A549 (cell line): Measurements from ENCODE around the gene NMRAL1. TPM values are rescaled to one million over a fixed set of nuclear protein-coding genes. Genes with fewer than 3 reads are reported as not detected.

Source experiments
- ATAC-seq, 2 experiments: fragments of 200-7000 bp in 1 of 2; fragments of >200 bp in 1 of 2; cut with Nextera tagmentation in 1 of 2; cut with Tn5 transposase in 1 of 2; 3 replicates each; pipeline versions ENCODE4 v1.8.0 to v1.9.1; 2018 to 2020; ENCODE audit warnings: mild to moderate bottlenecking in 1 of 2, moderate library complexity in 1 of 2
- CTCF ChIA-PET: fragments of 300-600 bp; sonication (Branson Sonifier 250); formaldehyde crosslinking; extraction: SDS; loops from one replicate; lab custom pipeline; 2021; ENCODE audit warnings: antibody characterized with exemption, inconsistent platforms; lab: Yijun Ruan, JAX
- POLR2A ChIA-PET: fragments of 350-600 bp; formaldehyde crosslinking; extraction: SDS; loops from one replicate; lab custom pipeline; 2021; ENCODE audit warnings: antibody characterized with exemption, inconsistent platforms; lab: Yijun Ruan, JAX
- DNase-seq, 2 experiments: peaks; one replicate each; pipeline versions ENCODE4 v3.0.0 to v3.0.0-alpha.2; 2011 to 2016; ENCODE audit warnings: low read depth in 1 of 2, low spot score in 1 of 2
- FAIRE-seq: peaks from 2 replicates; lab custom pipeline; 2011; peaks lifted over from hg19 to GRCh38; lab: Jason Lieb, UNC
- H3K27ac ChIP-seq, 2 experiments: fragments of >200 bp; sonication (Bioruptor Twin); formaldehyde crosslinking; 3 replicates each; pipeline ENCODE4 v1.5.1; 2016 to 2017
- H3K4me1 ChIP-seq: fragments of >200 bp; sonication (Bioruptor Twin); formaldehyde crosslinking; 3 replicates; pipeline ENCODE4 v1.6.1; 2016
- H3K4me2 ChIP-seq: fragments of >200 bp; sonication (Bioruptor Twin); formaldehyde crosslinking; 3 replicates; pipeline ENCODE4 v1.6.1; 2016
- H3K4me3 ChIP-seq: fragments of >200 bp; sonication (Bioruptor Twin); formaldehyde crosslinking; 3 replicates; pipeline ENCODE4 v1.5.1; 2016
- H3K9me3 ChIP-seq: fragments of >200 bp; sonication (Bioruptor Twin); formaldehyde crosslinking; 3 replicates; pipeline ENCODE4 v1.6.1; 2016
- CEBPB ChIP-seq, 2 experiments: fragments of >200 bp in 1 of 2; sonication (Bioruptor Twin) in 1 of 2; formaldehyde crosslinking in 1 of 2; IDR thresholded peaks; 2 replicates each; pipeline ENCODE4 v1.6.1; 2012 to 2016
- CHD2 ChIP-seq: fragments of 150-350 bp; IDR thresholded peaks from 2 replicates; pipeline ENCODE4 v1.6.1; 2014; ENCODE audit warnings: low read length; ENCODE audit not compliant: partially characterized antibody
- EP300 ChIP-seq, 2 experiments: fragments of >200 bp; sonication (Bioruptor Twin); formaldehyde crosslinking; IDR thresholded peaks; 2 replicates in 1 of 2; 3 replicates in 1 of 2; pipeline ENCODE4 v1.6.1; 2016 to 2017
- GATA3 ChIP-seq: IDR thresholded peaks from 2 replicates; pipeline ENCODE4 v1.6.1; 2012; ENCODE audit warnings: borderline replicate concordance
- HDAC2 ChIP-seq: fragments of 200-600 bp; sonication (generic); IDR thresholded peaks from 2 replicates; pipeline ENCODE4 v1.6.1; 2016
- HOXA7 ChIP-seq: fragments of 250-450 bp; sonication (Bioruptor Pico); IDR thresholded peaks from 2 replicates; pipeline ENCODE4 v1.5.0; 2020; ENCODE audit warnings: mild to moderate bottlenecking, moderate library complexity
- HOXB5 ChIP-seq: fragments of 250-450 bp; sonication (Bioruptor Pico); IDR thresholded peaks from 2 replicates; pipeline ENCODE4 v1.5.0; 2020; ENCODE audit warnings: mild to moderate bottlenecking, moderate library complexity
- JUNB ChIP-seq: fragments of >200 bp; sonication (Bioruptor Twin); formaldehyde crosslinking; IDR thresholded peaks from 2 replicates; pipeline ENCODE4 v1.6.1; 2016
- MAFK ChIP-seq: fragments of 450-650 bp; IDR thresholded peaks from 2 replicates; pipeline ENCODE4 v1.6.1; 2014; ENCODE audit not compliant: partially characterized antibody
- MYC ChIP-seq: IDR thresholded peaks from 2 replicates; pipeline ENCODE4 v1.6.1; 2012; ENCODE audit warnings: mild to moderate bottlenecking, inconsistent platforms, low read length, improper control_type of control experiment, borderline replicate concordance
- NFE2L2 ChIP-seq: fragments of 150-350 bp; conservative IDR thresholded peaks from 2 replicates; pipeline ENCODE4 v1.6.1; 2014; ENCODE audit warnings: low read length
- PHF8 ChIP-seq: fragments of 200-600 bp; sonication (generic); IDR thresholded peaks from 2 replicates; pipeline ENCODE4 v1.6.1; 2016; ENCODE audit warnings: low read depth, mild to moderate bottlenecking, antibody characterized with exemption, moderate library complexity, borderline replicate concordance
- RAD21 ChIP-seq, 2 experiments: fragments of >200 bp in 1 of 2; sonication (Bioruptor Twin) in 1 of 2; formaldehyde crosslinking in 1 of 2; IDR thresholded peaks in 1 of 2; conservative IDR thresholded peaks in 1 of 2; 2 replicates in 1 of 2; 3 replicates in 1 of 2; pipeline ENCODE4 v1.6.1; 2012 to 2018; ENCODE audit warnings: inconsistent platforms in 1 of 2
- ZNF302 ChIP-seq: fragments of 250-450 bp; sonication (Bioruptor Pico); IDR thresholded peaks from 2 replicates; pipeline ENCODE4 v1.9.0; 2021; ENCODE audit warnings: inconsistent platforms, mild to moderate bottlenecking, moderate library complexity
- ZSCAN20 ChIP-seq: fragments of 250-450 bp; sonication (Bioruptor Pico); IDR thresholded peaks from 2 replicates; pipeline ENCODE4 v1.8.0; 2022; ENCODE audit warnings: mild to moderate bottlenecking, moderate library complexity
- WGBS: methylation state at CpG from one replicate; pipeline ENCODE4 v1.1.6; 2017; ENCODE audit errors: missing lambda C conversion rate; 5-methylcytosine and 5-hydroxymethylcytosine counted together
- polyA plus RNA-seq, 4 experiments: library from polyadenylated mRNA; depleted of rRNA in 3 of 4; stranded (reverse); fragments of >200 nt; fragmentation: RNase III in 1 of 4; extraction: RNeasy Plus Mini Kit Qiagen cat#74134 plus additional on column Dnase treatment in 1 of 4; gene quantifications; 2 replicates in 3 of 4; 3 replicates in 1 of 4; pipeline ENCODE4 v1.2.3, GENCODE V29; 2011 to 2017
- TF ChIP-seq, protein P1 (sequence below): fragments of >200 bp; sonication (Bioruptor Twin); formaldehyde crosslinking; IDR thresholded peaks from 2 replicates; pipeline ENCODE4 v1.6.1; 2016
- TF ChIP-seq, protein P2 (sequence below): fragments of 250-450 bp; sonication (Bioruptor Pico); IDR thresholded peaks from 2 replicates; pipeline ENCODE4 v1.5.0; 2021; ENCODE audit warnings: mild to moderate bottlenecking, moderate library complexity, borderline replicate concordance
- TF ChIP-seq, protein P3 (sequence below): fragments of 250-450 bp; sonication (Bioruptor Pico); IDR thresholded peaks from 2 replicates; pipeline ENCODE4 v1.5.0; 2020; ENCODE audit warnings: low read depth, mild to moderate bottlenecking, moderate library complexity
- TF ChIP-seq, protein P4 (sequence below): fragments of 450-650 bp; IDR thresholded peaks from 2 replicates; pipeline ENCODE4 v1.6.1; 2014; ENCODE audit warnings: antibody characterized with exemption
- TF ChIP-seq, protein P5 (sequence below): IDR thresholded peaks from 2 replicates; pipeline ENCODE4 v1.6.1; 2012
- TF ChIP-seq, protein P6 (sequence below): IDR thresholded peaks from 2 replicates; pipeline ENCODE4 v1.6.1; 2012
- TF ChIP-seq, protein P7 (sequence below): IDR thresholded peaks from 2 replicates; pipeline ENCODE4 v1.6.1; 2012; ENCODE audit warnings: low read depth, borderline replicate concordance
- TF ChIP-seq, protein P8 (sequence below): fragments of >200 bp; sonication (Bioruptor Twin); formaldehyde crosslinking; IDR thresholded peaks from 3 replicates; pipeline ENCODE4 v1.6.1; 2016

NMRAL1 gene
- polyA plus RNA-seq, 2 of the 4 experiments (the other 2 are of a cell fraction) = 36.4 to 48.8 TPM

DNA sequence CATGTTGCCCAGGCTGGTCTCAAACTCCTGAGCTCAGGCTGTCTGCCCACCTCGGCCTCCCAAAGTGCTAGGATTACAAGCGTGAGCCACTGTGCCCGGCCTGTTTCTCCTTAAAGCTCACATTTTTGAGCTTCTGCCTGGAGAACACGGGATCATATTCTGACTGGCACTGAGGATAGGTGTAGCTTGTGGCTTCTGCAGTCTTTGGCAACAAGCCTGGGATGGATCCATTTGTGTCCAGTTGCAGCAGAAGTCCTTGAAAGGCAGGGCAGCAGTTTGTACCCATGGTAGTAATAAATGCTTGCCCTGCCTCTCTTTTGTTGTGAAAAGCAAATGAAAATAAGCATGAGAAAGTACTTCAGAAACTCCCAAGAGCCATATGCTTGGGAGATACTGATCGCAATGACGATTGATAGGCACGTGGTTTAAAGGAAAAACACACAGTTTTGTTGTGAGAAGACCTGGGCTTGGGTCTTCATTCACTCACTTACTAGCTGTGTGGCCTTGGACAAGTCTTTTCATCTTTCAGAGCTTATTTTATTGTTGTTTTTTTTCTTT, 54.9 kb downstream of the NMRAL1 start:
- TF ChIP-seq HOXB5 (CRISPR knock-in tag) (no peak), MYC (no peak), JUNB (no peak), HOXA7 (CRISPR knock-in tag) (no peak), ZNF302 (CRISPR knock-in tag) (no peak), CHD2 (no peak), NFE2L2 (no peak), GATA3 (no peak)
- TF ChIP-seq, protein P1, sequence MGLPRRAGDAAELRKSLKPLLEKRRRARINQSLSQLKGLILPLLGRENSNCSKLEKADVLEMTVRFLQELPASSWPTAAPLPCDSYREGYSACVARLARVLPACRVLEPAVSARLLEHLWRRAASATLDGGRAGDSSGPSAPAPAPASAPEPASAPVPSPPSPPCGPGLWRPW = no peak

DNA sequence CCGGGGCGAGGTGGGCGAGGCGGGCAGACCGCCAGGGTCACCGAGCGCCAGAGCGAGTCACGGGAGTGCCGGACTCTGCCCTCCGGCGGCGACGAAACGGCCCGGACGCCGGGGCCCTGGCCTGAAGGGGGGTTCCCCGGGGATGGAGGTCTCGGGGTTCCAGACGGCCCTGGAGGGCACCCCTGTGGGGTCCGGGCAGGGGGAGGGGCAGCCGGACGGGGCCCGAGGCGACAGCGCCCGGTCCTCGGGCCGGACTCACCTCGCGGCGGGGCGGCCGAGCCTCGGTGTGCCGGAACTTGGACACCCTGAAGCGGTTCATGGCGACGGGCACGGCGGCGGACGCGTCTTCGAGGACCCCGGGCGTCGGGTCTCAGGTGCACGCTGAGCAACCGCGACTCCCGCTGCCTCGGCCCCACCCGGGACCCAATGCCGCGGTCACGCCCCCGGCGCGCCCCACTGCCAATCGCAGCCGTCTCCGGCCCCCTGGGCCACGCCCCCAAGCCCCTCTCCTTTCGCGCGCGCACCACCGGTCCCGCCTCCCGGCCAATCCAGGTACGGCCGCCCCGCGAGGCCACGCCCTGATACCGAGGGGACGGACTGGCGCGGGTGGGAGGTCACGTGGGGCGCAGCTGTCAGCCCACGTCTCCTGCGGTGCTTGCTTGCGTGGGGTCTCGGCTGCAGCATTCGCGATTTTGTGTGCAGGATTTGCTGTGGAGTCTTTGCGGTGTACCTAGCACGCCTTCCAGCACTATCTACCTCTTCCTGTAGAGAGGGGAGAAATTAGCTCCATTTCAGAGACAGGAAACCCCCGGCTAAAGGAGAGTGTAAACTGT, 58.0 kb downstream of the NMRAL1 start, which contains the start of gene CORO7:
TSS of gene CORO7 (minus strand) at position 397 of the 833 bp plus-strand sequence. CDS start at position 319, 78 bp downstream.
- H3K4me3 ChIP-seq = peak within 1 kb of the TSS; percentile 83
- peak; percentile 86 to 96 for ATAC-seq
- no peaks in the 10 kb centered on the region for H3K9me3 ChIP-seq
- ChIA-PET CTCF (interaction anchor here (0.7 to 32.6 kb wide), 9 partner anchors 11 to 163 kb away, joined by 3 to 833 read pairs (median 5); partner anchors contain the start of genes NMRAL1 and VASN), POLR2A (interaction anchor here (0.5 to 1.6 kb wide), 3 partner anchors 8 to 85 kb away, joined by 3 to 4 read pairs (median 3); partner anchors contain the start of gene PAM16)
- 0% methylated on average over 37 of the region's 92 CpGs for WGBS
- H3K27ac ChIP-seq = peak within 1 kb of the TSS; percentile 73 to 91
- peak within 1 kb of the TSS; percentile 91 for H3K4me2 ChIP-seq
- peaks cover 8% of the 10 kb centered on the region for H3K4me1 ChIP-seq
- DNase-seq = peak; percentile 89 to 93
- FAIRE-seq = no peak
- TF ChIP-seq CEBPB (IDR thresholded peaks at IDR 0.05) (no peak), PHF8 (peak; percentile 91), HDAC2 (no peak), MYC (0 out of 2 replicates have a peak, but pooled peaks have one; percentile 38), NFE2L2 (no peak), MAFK (no peak), ZSCAN20 (CRISPR knock-in tag) (no peak), RAD21 (conservative IDR thresholded peaks at IDR 0.05 in 1 of 2, IDR thresholded peaks at IDR 0.05 in 1 of 2) (no peak), GATA3 (peak; percentile 18; the same call in 1 of the 2 replicates), EP300 (IDR thresholded peaks at IDR 0.05) (no peak)
- TF ChIP-seq, protein P2, sequence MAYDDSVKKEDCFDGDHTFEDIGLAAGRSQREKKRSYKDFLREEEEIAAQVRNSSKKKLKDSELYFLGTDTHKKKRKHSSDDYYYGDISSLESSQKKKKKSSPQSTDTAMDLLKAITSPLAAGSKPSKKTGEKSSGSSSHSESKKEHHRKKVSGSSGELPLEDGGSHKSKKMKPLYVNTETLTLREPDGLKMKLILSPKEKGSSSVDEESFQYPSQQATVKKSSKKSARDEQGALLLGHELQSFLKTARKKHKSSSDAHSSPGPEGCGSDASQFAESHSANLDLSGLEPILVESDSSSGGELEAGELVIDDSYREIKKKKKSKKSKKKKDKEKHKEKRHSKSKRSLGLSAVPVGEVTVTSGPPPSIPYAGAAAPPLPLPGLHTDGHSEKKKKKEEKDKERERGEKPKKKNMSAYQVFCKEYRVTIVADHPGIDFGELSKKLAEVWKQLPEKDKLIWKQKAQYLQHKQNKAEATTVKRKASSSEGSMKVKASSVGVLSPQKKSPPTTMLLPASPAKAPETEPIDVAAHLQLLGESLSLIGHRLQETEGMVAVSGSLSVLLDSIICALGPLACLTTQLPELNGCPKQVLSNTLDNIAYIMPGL (CRISPR knock-in tag) = 0 out of 2 replicates have a peak, but pooled peaks have one; percentile 42
- TF ChIP-seq, protein P3, sequence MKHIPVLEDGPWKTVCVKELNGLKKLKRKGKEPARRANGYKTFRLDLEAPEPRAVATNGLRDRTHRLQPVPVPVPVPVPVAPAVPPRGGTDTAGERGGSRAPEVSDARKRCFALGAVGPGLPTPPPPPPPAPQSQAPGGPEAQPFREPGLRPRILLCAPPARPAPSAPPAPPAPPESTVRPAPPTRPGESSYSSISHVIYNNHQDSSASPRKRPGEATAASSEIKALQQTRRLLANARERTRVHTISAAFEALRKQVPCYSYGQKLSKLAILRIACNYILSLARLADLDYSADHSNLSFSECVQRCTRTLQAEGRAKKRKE = no peak
- TF ChIP-seq, protein P4, sequence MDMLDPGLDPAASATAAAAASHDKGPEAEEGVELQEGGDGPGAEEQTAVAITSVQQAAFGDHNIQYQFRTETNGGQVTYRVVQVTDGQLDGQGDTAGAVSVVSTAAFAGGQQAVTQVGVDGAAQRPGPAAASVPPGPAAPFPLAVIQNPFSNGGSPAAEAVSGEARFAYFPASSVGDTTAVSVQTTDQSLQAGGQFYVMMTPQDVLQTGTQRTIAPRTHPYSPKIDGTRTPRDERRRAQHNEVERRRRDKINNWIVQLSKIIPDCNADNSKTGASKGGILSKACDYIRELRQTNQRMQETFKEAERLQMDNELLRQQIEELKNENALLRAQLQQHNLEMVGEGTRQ = peak; percentile 96
- TF ChIP-seq, protein P5, sequence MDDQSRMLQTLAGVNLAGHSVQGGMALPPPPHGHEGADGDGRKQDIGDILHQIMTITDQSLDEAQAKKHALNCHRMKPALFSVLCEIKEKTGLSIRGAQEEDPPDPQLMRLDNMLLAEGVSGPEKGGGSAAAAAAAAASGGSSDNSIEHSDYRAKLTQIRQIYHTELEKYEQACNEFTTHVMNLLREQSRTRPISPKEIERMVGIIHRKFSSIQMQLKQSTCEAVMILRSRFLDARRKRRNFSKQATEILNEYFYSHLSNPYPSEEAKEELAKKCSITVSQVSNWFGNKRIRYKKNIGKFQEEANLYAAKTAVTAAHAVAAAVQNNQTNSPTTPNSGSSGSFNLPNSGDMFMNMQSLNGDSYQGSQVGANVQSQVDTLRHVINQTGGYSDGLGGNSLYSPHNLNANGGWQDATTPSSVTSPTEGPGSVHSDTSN = 0 out of 2 replicates have a peak, but pooled peaks have one; percentile 33
- TF ChIP-seq, protein P6, sequence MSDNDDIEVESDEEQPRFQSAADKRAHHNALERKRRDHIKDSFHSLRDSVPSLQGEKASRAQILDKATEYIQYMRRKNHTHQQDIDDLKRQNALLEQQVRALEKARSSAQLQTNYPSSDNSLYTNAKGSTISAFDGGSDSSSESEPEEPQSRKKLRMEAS = peak; percentile 84
- TF ChIP-seq, protein P7, sequence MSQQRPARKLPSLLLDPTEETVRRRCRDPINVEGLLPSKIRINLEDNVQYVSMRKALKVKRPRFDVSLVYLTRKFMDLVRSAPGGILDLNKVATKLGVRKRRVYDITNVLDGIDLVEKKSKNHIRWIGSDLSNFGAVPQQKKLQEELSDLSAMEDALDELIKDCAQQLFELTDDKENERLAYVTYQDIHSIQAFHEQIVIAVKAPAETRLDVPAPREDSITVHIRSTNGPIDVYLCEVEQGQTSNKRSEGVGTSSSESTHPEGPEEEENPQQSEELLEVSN = peak; percentile 84
- TF ChIP-seq, protein P8, sequence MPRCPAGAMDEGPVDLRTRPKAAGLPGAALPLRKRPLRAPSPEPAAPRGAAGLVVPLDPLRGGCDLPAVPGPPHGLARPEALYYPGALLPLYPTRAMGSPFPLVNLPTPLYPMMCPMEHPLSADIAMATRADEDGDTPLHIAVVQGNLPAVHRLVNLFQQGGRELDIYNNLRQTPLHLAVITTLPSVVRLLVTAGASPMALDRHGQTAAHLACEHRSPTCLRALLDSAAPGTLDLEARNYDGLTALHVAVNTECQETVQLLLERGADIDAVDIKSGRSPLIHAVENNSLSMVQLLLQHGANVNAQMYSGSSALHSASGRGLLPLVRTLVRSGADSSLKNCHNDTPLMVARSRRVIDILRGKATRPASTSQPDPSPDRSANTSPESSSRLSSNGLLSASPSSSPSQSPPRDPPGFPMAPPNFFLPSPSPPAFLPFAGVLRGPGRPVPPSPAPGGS = no peak

More for the DNA sequence above, 54.9 kb downstream of the NMRAL1 start:
- DNase-seq (no peak), FAIRE-seq (no peak), ATAC-seq (no peak)
- peaks cover 11% of the 10 kb centered on the region for H3K4me1 ChIP-seq
- H3K27ac ChIP-seq = no peak overlapping the region
- POLR2A ChIA-PET = interaction anchor here (1.2 kb wide), 1 partner anchor 69 kb away, joined by 3 read pairs; no protein-coding TSS in a partner anchor
- H3K4me2 ChIP-seq = no peak overlapping the region
- CTCF ChIA-PET = interaction anchor here (1.8 to 15.8 kb wide), 2 partner anchors 17 to 108 kb away, joined by 5 to 273 read pairs; no protein-coding TSS in a partner anchor
- H3K9me3 ChIP-seq = no peaks in the 10 kb centered on the region
- no peak overlapping the region for H3K4me3 ChIP-seq
- 71% methylated on average over 7 of the region's 7 CpGs for WGBS
